CD8-positive, alpha-beta memory T cell (primary cell): ENCODE results near the gene CREB5. TPM values are rescaled to one million over a fixed set of nuclear protein-coding genes. Genes with fewer than 3 reads are reported as not detected.
"Not testable (repeated sequence)": the region's sequence is repeated elsewhere in the genome, so short reads cannot be mapped to it uniquely, and the experiment has no call there.

Source experiments
- CTCF ChIA-PET: fragments of 350-600 bp; sonication (Branson Sonifier 250); formaldehyde crosslinking; loops from one replicate; lab custom pipeline; 2021; ENCODE audit warnings: antibody characterized with exemption; lab: Charles Lee
- POLR2A ChIA-PET: fragments of 350-600 bp; sonication (Branson Sonifier 250); formaldehyde crosslinking; loops from one replicate; lab custom pipeline; 2021; ENCODE audit warnings: antibody characterized with exemption; lab: Charles Lee
- DNase-seq, 5 donors: peaks; one replicate each; pipeline versions ENCODE4 v3.0.0 to v3.0.0-alpha.2; 2020 to 2022; ENCODE audit warnings: mixed read lengths in 1 of 5
- H3K27ac ChIP-seq: one replicate; pipeline ENCODE4 v1.7.0; 2013; ENCODE audit warnings: low read depth, mild to moderate bottlenecking, low read length, moderate library complexity
- H3K27me3 ChIP-seq: 2 replicates; pipeline ENCODE4 v1.7.0; 2013; ENCODE audit warnings: low read length, mild to moderate bottlenecking; ENCODE audit not compliant: insufficient read depth, poor library complexity, severe bottlenecking
- H3K36me3 ChIP-seq: 2 replicates; pipeline ENCODE4 v1.7.0; 2013; ENCODE audit warnings: mild to moderate bottlenecking, low read length, moderate library complexity; ENCODE audit not compliant: insufficient read depth
- H3K4me1 ChIP-seq: 2 replicates; pipeline ENCODE4 v1.7.0; 2013; ENCODE audit warnings: mild to moderate bottlenecking, low read length, moderate library complexity; ENCODE audit not compliant: insufficient read depth
- H3K4me3 ChIP-seq: 2 replicates; pipeline ENCODE4 v1.7.0; 2013; ENCODE audit warnings: mild to moderate bottlenecking, low read length
- H3K9me3 ChIP-seq: 2 replicates; pipeline ENCODE4 v1.7.0; 2013; ENCODE audit warnings: mild to moderate bottlenecking, low read length
- H3K27ac Mint-ChIP-seq, 8 donors: one replicate each; pipeline ENCODE4 v1.8.0; 2020 to 2021; ENCODE audit warnings: mixed read lengths in 8 of 8, mild to moderate bottlenecking in 6 of 8, inconsistent platforms in 3 of 8, moderate library complexity in 3 of 8
- H3K27me3 Mint-ChIP-seq, 2 donors: one replicate each; pipeline ENCODE4 v1.8.0; 2020 to 2021; ENCODE audit warnings: mixed read lengths in 2 of 2, mild to moderate bottlenecking in 1 of 2, moderate library complexity in 1 of 2
- H3K36me3 Mint-ChIP-seq, 3 donors: one replicate each; pipeline ENCODE4 v1.8.0; 2020 to 2021; ENCODE audit warnings: mixed read lengths in 3 of 3, inconsistent platforms in 1 of 3, mild to moderate bottlenecking in 1 of 3
- H3K4me1 Mint-ChIP-seq, 3 donors: one replicate each; pipeline ENCODE4 v1.8.0; 2020 to 2021; ENCODE audit warnings: mixed read lengths in 3 of 3, inconsistent platforms in 1 of 3, mild to moderate bottlenecking in 1 of 3
- H3K4me3 Mint-ChIP-seq, 7 donors: one replicate each; pipeline ENCODE4 v1.8.0; 2020 to 2021; ENCODE audit warnings: mixed read lengths in 7 of 7, mild to moderate bottlenecking in 6 of 7, moderate library complexity in 4 of 7, inconsistent platforms in 2 of 7
- H3K9me3 Mint-ChIP-seq, 5 donors: one replicate each; pipeline ENCODE4 v1.8.0; 2020 to 2022; ENCODE audit warnings: mixed read lengths in 5 of 5, mild to moderate bottlenecking in 3 of 5, moderate library complexity in 2 of 5, inconsistent platforms in 1 of 5
- polyA plus RNA-seq: library from polyadenylated mRNA; unstranded; fragments of 300-500 nt; fragmentation: Illumina TruSeq; gene quantifications from one replicate; pipeline ENCODE4 v1.2.3, GENCODE V29; 2021
- total RNA-seq, 2 experiments: library from RNA; stranded (reverse); gene quantifications; one replicate each; pipeline ENCODE4 v1.2.3, GENCODE V29; 2021

The CREB5 gene
- total and polyA plus RNA-seq, 3 experiments from 2014 or later = not detected

DNA sequence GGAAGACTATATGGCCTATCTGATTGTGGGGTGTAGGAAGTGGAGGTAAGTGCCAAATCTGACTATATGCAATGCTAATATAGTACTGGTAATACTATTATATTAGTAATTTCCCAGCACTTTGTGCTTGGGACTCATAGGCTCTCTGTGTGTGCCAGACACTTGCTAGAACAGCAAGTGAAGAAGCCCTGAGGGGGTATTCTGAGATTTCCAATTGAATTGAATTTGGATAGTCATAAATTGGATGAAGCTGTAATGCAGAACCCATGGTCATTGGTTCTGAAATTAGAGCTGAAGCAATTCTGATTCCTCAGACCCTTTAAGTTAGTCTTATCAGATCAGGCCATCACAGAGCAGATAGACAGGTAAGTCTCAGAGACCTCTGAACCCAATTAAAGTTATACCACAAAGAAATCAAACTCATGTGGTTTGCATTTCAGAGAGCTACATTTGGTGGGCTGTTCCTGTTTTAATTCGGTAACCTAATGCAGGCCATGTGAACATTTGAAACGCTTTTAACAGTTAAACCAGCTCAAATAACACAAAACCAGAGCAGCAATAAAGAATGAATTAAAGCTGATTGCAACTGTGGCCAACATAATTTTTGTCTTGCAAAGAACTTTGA, 179.5 kb downstream of the CREB5 start:
- Histone ChIP-seq H3K27ac (no peak overlapping the region), H3K27me3 (no peaks in the 10 kb centered on the region), H3K4me1 (no peaks in the 10 kb centered on the region), H3K36me3 (no peaks in the 10 kb centered on the region), H3K9me3 (no peaks in the 10 kb centered on the region), H3K4me3 (no peak overlapping the region)
- POLR2A ChIA-PET = no interaction called here
- Mint-ChIP-seq H3K9me3 (no peaks in the 10 kb centered on the region), H3K4me3 (no peak overlapping the region), H3K4me1 (no peaks in the 10 kb centered on the region), H3K27ac (no peak overlapping the region), H3K27me3 (peaks cover 0 to 1% of the 10 kb centered on the region in 2 donors), H3K36me3 (no peaks in the 10 kb centered on the region)
- no peak for DNase-seq
- CTCF ChIA-PET = interaction anchor here (0.8 kb wide), 1 partner anchor 18 kb away, joined by 3 read pairs; no protein-coding TSS in a partner anchor

DNA sequence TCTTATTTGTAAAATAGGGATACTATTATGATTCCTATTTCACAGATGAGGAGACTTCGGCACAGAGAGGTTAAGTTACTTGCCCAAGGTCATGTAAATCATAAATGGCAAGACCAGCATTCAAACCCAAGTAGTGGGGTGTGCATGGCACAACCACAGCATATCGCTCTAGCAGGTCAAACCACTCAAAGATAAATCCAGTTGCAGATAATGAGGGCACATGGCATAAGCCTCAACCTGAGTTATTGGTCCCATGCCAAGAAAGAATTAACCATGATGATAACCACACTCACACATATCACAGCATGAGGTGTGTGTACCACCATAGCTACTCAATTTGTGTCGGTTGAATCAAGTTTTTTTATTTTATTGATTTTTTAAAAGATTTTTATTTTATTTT, 180.5 kb downstream of the CREB5 start:
- ChIA-PET CTCF (no interaction called here), POLR2A (no interaction called here)
- no peaks in the 10 kb centered on the region for H3K4me1 Mint-ChIP-seq
- no peaks in the 10 kb centered on the region for H3K9me3 Mint-ChIP-seq
- H3K27me3 Mint-ChIP-seq = peaks cover 0 to 1% of the 10 kb centered on the region in 2 donors
- Histone ChIP-seq H3K9me3 (no peaks in the 10 kb centered on the region), H3K36me3 (no peaks in the 10 kb centered on the region), H3K27ac (no peak overlapping the region), H3K4me1 (no peaks in the 10 kb centered on the region), H3K27me3 (no peaks in the 10 kb centered on the region), H3K4me3 (no peak overlapping the region)
- H3K36me3 Mint-ChIP-seq = no peaks in the 10 kb centered on the region
- H3K4me3 Mint-ChIP-seq = no peak overlapping the region
- no peak overlapping the region for H3K27ac Mint-ChIP-seq
- no peak for DNase-seq

- H3K27me3 ChIP-seq = no peaks in the 10 kb centered on the region
- Mint-ChIP-seq H3K36me3 (no peaks in the 10 kb centered on the region), H3K27me3 (peaks cover 0 to 1% of the 10 kb centered on the region in 2 donors), H3K4me3 (no peak overlapping the region), H3K9me3 (no peaks in the 10 kb centered on the region), H3K4me1 (no peaks in the 10 kb centered on the region), H3K27ac (no peak overlapping the region)
- no peak overlapping the region for H3K27ac ChIP-seq
- no peaks in the 10 kb centered on the region for H3K9me3 ChIP-seq
- no peaks in the 10 kb centered on the region for H3K4me1 ChIP-seq
- no peaks in the 10 kb centered on the region for H3K36me3 ChIP-seq
- ChIA-PET CTCF (no interaction called here), POLR2A (no interaction called here)
- DNase-seq = no peak
- no peak overlapping the region for H3K4me3 ChIP-seq
Observed at GRCh38 chr7:28595076-28595475, 182.8 kb downstream of the CREB5 start.

DNA sequence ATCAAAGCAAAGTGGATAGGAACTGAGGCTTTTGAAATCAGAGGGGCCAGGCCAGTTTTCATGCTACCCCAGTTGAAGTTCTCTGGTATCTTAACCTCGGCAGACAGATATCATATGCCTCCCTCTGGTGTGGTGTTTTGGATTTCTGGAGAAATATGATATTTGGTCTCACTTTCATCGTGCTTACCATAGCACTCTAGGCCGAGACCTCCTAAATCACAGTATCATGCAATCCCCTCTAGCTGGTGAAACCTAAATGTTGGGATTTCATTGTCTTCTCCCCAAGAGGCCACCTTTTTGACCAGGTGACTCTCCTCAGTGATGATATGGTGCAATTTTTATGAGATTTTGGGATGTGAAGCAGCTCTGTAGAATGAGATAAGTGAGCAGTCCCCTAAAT, 183.5 kb downstream of the CREB5 start:
- POLR2A ChIA-PET = no interaction called here
- CTCF ChIA-PET = no interaction called here
- peaks cover 0 to 1% of the 10 kb centered on the region in 2 donors for H3K27me3 Mint-ChIP-seq

DNA sequence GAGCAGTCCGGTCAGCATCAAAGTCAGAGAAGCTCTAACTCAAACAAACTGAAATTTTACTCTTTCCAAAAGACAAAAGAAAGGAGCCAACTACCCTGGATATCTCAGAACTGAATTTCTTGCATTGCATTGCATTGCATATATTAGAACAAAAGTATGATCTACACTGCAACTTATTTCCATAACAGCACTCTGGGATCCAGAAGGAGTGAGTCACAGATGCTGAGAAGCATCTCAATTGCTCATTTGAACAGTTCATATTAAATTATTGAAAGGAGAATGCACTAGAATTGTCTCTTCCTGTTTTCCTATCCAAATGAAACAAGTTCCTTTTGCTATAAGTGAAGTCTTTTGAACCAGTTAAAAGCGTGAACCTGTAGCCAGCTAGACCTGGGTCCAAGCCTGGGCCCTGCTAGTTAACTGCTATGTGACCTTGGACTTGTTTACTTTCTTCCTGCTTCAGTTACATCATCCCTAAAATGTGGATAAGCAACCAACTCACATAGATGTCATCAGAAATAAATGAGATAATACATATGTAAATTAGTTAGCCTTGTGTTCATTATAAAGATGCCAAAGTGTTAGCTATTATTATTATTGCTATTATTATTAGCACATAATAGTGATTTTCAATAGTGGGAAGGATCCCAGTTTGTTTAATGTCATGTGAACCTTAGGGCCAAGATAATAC, 184.1 kb downstream of the CREB5 start:
- no peak for DNase-seq
- H3K36me3 ChIP-seq = no peaks in the 10 kb centered on the region
- Mint-ChIP-seq H3K36me3 (no peaks in the 10 kb centered on the region), H3K9me3 (no peaks in the 10 kb centered on the region), H3K4me1 (no peaks in the 10 kb centered on the region), H3K27ac (peak overlapping the region in 1 of 8 donors; percentile 70), H3K27me3 (peaks cover 0 to 1% of the 10 kb centered on the region in 2 donors), H3K4me3 (no peak overlapping the region)
- no peak overlapping the region for H3K27ac ChIP-seq
- no peaks in the 10 kb centered on the region for H3K4me1 ChIP-seq
- H3K9me3 ChIP-seq = no peaks in the 10 kb centered on the region
- no peaks in the 10 kb centered on the region for H3K27me3 ChIP-seq
- no peak overlapping the region for H3K4me3 ChIP-seq
- ChIA-PET CTCF (no interaction called here), POLR2A (no interaction called here)

More for the DNA sequence above, 183.5 kb downstream of the CREB5 start:
- no peaks in the 10 kb centered on the region for H3K4me1 ChIP-seq
- no peak for DNase-seq
- no peaks in the 10 kb centered on the region for H3K9me3 ChIP-seq
- H3K27me3 ChIP-seq = no peaks in the 10 kb centered on the region
- no peak overlapping the region for H3K27ac Mint-ChIP-seq
- no peak overlapping the region for H3K4me3 ChIP-seq
- H3K36me3 Mint-ChIP-seq = no peaks in the 10 kb centered on the region
- H3K27ac ChIP-seq = no peak overlapping the region
- H3K4me1 Mint-ChIP-seq = no peaks in the 10 kb centered on the region
- no peaks in the 10 kb centered on the region for H3K9me3 Mint-ChIP-seq
- no peak overlapping the region for H3K4me3 Mint-ChIP-seq
- no peaks in the 10 kb centered on the region for H3K36me3 ChIP-seq

DNA sequence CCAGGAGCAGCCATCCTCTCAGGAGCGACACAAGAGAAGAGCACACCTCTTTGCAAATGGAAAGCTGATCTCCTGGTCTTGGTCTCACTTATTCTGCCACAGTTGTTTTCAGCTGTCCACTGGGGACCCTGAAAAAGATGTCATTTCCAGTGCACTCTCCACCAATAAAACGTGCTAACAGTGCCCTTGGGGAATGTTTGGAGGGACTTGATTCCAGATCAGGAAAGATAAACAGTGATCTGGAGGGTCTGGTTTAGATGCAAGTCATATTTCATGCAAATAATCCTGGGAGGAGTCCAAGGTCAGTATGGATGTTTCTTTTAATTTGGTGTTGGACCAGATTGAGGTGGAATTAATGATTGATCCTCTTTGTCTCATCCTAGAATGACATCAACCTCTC, 185.0 kb downstream of the CREB5 start:
- Mint-ChIP-seq H3K4me3 (no peak overlapping the region), H3K27ac (no peak overlapping the region), H3K36me3 (no peaks in the 10 kb centered on the region), H3K27me3 (peaks cover 0 to 1% of the 10 kb centered on the region in 2 donors), H3K9me3 (no peaks in the 10 kb centered on the region), H3K4me1 (no peaks in the 10 kb centered on the region)
- Histone ChIP-seq H3K4me1 (no peaks in the 10 kb centered on the region), H3K9me3 (no peaks in the 10 kb centered on the region), H3K36me3 (no peaks in the 10 kb centered on the region), H3K27me3 (no peaks in the 10 kb centered on the region), H3K4me3 (no peak overlapping the region), H3K27ac (no peak overlapping the region)
- ChIA-PET CTCF (no interaction called here), POLR2A (no interaction called here)
- no peak for DNase-seq

DNA sequence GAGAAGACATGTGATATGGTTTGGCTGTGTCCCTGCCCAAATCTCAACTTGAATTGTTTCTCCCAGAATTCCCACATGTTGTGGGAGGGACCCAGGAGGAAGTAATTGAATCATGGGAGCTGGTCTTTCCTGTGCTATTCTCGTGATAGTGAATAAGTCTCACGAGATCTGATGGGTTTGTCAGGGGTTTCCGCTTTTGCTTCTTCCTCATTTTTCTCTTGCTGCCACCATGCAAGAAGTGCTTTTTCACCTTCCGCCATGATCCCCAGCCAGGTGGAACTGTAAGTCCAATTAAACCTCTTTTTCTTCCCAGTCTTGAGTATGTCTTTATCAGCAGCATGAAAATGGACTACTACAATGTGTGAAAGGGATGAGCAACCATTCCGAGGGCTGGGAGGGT, 185.7 kb downstream of the CREB5 start:
- H3K4me1 ChIP-seq, H3K9me3 Mint-ChIP-seq, H3K4me1 Mint-ChIP-seq, H3K36me3 Mint-ChIP-seq, H3K27ac Mint-ChIP-seq, H3K36me3 ChIP-seq, H3K27me3 Mint-ChIP-seq, H3K4me3 Mint-ChIP-seq, H3K27me3 ChIP-seq, H3K9me3 ChIP-seq, POLR2A ChIA-PET, H3K27ac ChIP-seq, H3K4me3 ChIP-seq, DNase-seq: not testable (repeated sequence)
- CTCF ChIA-PET = interaction anchor here (0.6 kb wide), 1 partner anchor 9 kb away, joined by 3 read pairs; no protein-coding TSS in a partner anchor

GRCh38 chr7:28598586-28598985, 186.3 kb downstream of the CREB5 start:
- peaks cover 0 to 4% (median 3%) of the 10 kb centered on the region in 5 donors for H3K9me3 Mint-ChIP-seq
- DNase-seq = no peak
- no peak overlapping the region for H3K27ac ChIP-seq
- POLR2A ChIA-PET = no interaction called here
- H3K9me3 ChIP-seq = no peaks in the 10 kb centered on the region
- no peak overlapping the region for H3K4me3 Mint-ChIP-seq
- no peaks in the 10 kb centered on the region for H3K36me3 Mint-ChIP-seq
- no peak overlapping the region for H3K4me3 ChIP-seq
- no peaks in the 10 kb centered on the region for H3K4me1 Mint-ChIP-seq
- peaks cover 0 to 1% of the 10 kb centered on the region in 2 donors for H3K27me3 Mint-ChIP-seq
- no peaks in the 10 kb centered on the region for H3K36me3 ChIP-seq
- H3K27me3 ChIP-seq = no peaks in the 10 kb centered on the region
- H3K4me1 ChIP-seq = no peaks in the 10 kb centered on the region
- CTCF ChIA-PET = interaction anchor here (0.6 kb wide), 1 partner anchor 9 kb away, joined by 3 read pairs; no protein-coding TSS in a partner anchor
- no peak overlapping the region for H3K27ac Mint-ChIP-seq
